Heart right ventricle (tissue), 16 donors: Measurements from ENCODE around the gene TIMP4. TPM values are rescaled to one million over a fixed set of nuclear protein-coding genes. Genes with fewer than 3 reads are reported as not detected.

Source experiments
- ATAC-seq, 8 donors: fragments of 200-7000 bp; cut with Tn5 transposase; one replicate each; pipeline ENCODE4 v1.9.1; 2020; ENCODE audit warnings: mild to moderate bottlenecking in 8 of 8, moderate library complexity in 8 of 8, moderate number of reproducible peaks in 1 of 8
- DNase-seq, 2 donors: peaks; one replicate each; pipeline ENCODE4 v3.0.0-alpha.2; 2020
- H3K27ac ChIP-seq, 10 donors: fragments of 200-600 bp; sonication (generic) in 2 of 10; one replicate each; pipeline versions ENCODE4 v1.5.0 to v1.8.0; 2020 to 2022; ENCODE audit warnings: mild to moderate bottlenecking in 3 of 10
- H3K27me3 ChIP-seq, 7 donors: fragments of 200-600 bp; one replicate each; pipeline ENCODE4 v1.8.0; 2021 to 2022; ENCODE audit warnings: mild to moderate bottlenecking in 2 of 7
- H3K36me3 ChIP-seq, 9 donors: fragments of 200-600 bp; sonication (generic) in 1 of 9; one replicate each; pipeline versions ENCODE4 v1.5.0 to v1.8.0; 2020 to 2022; ENCODE audit warnings: mild to moderate bottlenecking in 2 of 9
- H3K4me1 ChIP-seq, 9 donors: fragments of 200-600 bp; sonication (generic) in 1 of 9; one replicate each; pipeline versions ENCODE4 v1.5.0 to v1.8.0; 2020 to 2022; ENCODE audit warnings: mild to moderate bottlenecking in 4 of 9
- H3K4me3 ChIP-seq, 10 donors: fragments of 200-600 bp; sonication (generic) in 2 of 10; one replicate each; pipeline versions ENCODE4 v1.5.0 to v1.8.0; 2020 to 2022; ENCODE audit warnings: mild to moderate bottlenecking in 7 of 10, moderate library complexity in 2 of 10
- H3K9me3 ChIP-seq, 11 donors: fragments of 200-600 bp in 10 of 11; sonication (generic) in 2 of 11; one replicate each; pipeline versions ENCODE4 v1.5.0 to v1.8.0; 2013 to 2022; ENCODE audit warnings: mild to moderate bottlenecking in 2 of 11, control low read depth in 1 of 11, moderate library complexity in 1 of 11
- CTCF ChIP-seq, 9 donors: fragments of 200-600 bp; sonication (generic) in 2 of 9; IDR thresholded peaks; one replicate each; pipeline versions ENCODE4 v1.5.0 to v1.8.0; 2021 to 2022; ENCODE audit warnings: antibody characterized with exemption in 9 of 9, mild to moderate bottlenecking in 5 of 9, moderate library complexity in 1 of 9
- WGBS, 2 donors: extraction: QIAGEN DNeasy Blood & Tissue Kit; methylation state at CpG; one replicate each; pipeline ENCODE4 v1.1.7; 2013; ENCODE audit warnings: inconsistent platforms in 1 of 2; 5-methylcytosine and 5-hydroxymethylcytosine counted together
- intact Hi-C, 10 donors: fragments of 100-400 bp; cut with DNase I; formaldehyde crosslinking; loops; one replicate each; pipeline versions ENCODE4 v1.11.1 to v1.14.2; 2022
- polyA plus RNA-seq, 2 donors: library from polyadenylated mRNA; stranded (reverse); fragments of 200-250 nt; gene quantifications; one replicate each; pipeline ENCODE4 v1.2.3, GENCODE V29; 2013
- total RNA-seq, 10 donors: library from RNA; stranded (reverse); fragmentation: NEBNext Ultra II Directional in 3 of 10; extraction: Animal tissue kit (Norgen Biotek cat#: 25700) in 3 of 10; gene quantifications; one replicate each; pipeline versions ENCODE4 v1.2.1 to v1.2.4, GENCODE V29; 2021 to 2023
- donor health status: Arrhythmogenic right ventricular cardiomyopathy.
- donor health status: ischemic (EF 13 %, LVEDD 7.1; RV severe dilation, severe dysfunction).
- donor health status: healthy with polysubstance abuse.
- donor health status: DM: no; HTN: yes; CAD: no.
- donor health status: DM: no; HTN: no; CAD: no.
- donor health status: ischemic (EF 25% LVEDD 6.9; RV normal size, moderate dysfunction).
- donor health status: ischemic (EF 25% LVEDD 5.7; RV mildly dilated, moderate dysfunction).
- donor health status: healthy.
- donor health status: DM: yes; HTN: yes; CAD: no.
- donor health status: Ischemic cardiomyopathy.
- donor health status: ischemic (EF 35%, LVEDD 5.7; RV mildly dilated, moderate dysfunction).
- donor health status: nonischemic (EF 11% LVEDD 7.7; RV severe dilation, severe dysfunction).
- donor health status: DM: yes; HTN: yes; CAD: no.
- donor health status: PGD.
- donor health status: ischemic (EF 29% LVEDD 5.4; RV normal size, mild dysfunction).
- donor health status: nonischemic (EF 23%, LVEDD 6.1; RV moderate dilation, normal function).

The TIMP4 gene
- total and polyA plus RNA-seq, 12 donors = 2.7 to 41.4 (median 8.0) TPM

- ATAC-seq (peak; percentile 19 to 63 (median 37)), DNase-seq (peak; percentile 28 to 56)
- intact Hi-C loops = loop anchor here in 9 of 10 donors (5.0 kb wide), 5 partner anchors 41 to 304 kb away; partner anchors contain the start of genes TSEN2 (in 5 of the 9) and PPARG (in 1 of the 9)
- Histone ChIP-seq H3K4me1 (peaks cover 0 to 57% (median 45%) of the 10 kb centered on the region in 9 donors), H3K27me3 (no peaks in the 10 kb centered on the region), H3K36me3 (no peaks in the 10 kb centered on the region), H3K9me3 (peaks cover 0 to under 1% (median 0%) of the 10 kb centered on the region in 11 donors), H3K4me3 (no peak overlapping the region), H3K27ac (peak overlapping the region in 7 of 10 donors; percentile 3 to 80 (median 51))
- no peak for TF ChIP-seq CTCF (IDR thresholded peaks at IDR 0.05)
- WGBS, 2 donors = 44 to 51% methylated on average over 6 of the region's 6 CpGs
These were observed 19.5 kb upstream of the TIMP4 start for GRCh38 chr3:12178091-12178820.

GRCh38 chr3:12177126-12177525 is 18.4 kb upstream of the TIMP4 start:
- H3K4me1 ChIP-seq = peaks cover 0 to 57% (median 45%) of the 10 kb centered on the region in 9 donors
- H3K27ac ChIP-seq = peak overlapping the region in 6 of 10 donors; percentile 3 to 80 (median 57)
- TF ChIP-seq CTCF (IDR thresholded peaks at IDR 0.05) = no peak
- ATAC-seq (no peak), DNase-seq (no peak)
- WGBS, 2 donors = 68 to 78% methylated on average over 2 of the region's 2 CpGs
- no peak overlapping the region for H3K4me3 ChIP-seq
- H3K36me3 ChIP-seq = no peaks in the 10 kb centered on the region
- peaks cover 0 to 12% (median 8%) of the 10 kb centered on the region in 11 donors for H3K9me3 ChIP-seq
- intact Hi-C loops = loop anchor here (2.0 to 5.0 kb wide), 8 partner anchors 40 to 305 kb away; partner anchors contain the start of genes TSEN2 (in 5 of the 10) and PPARG (in 1 of the 10)
- H3K27me3 ChIP-seq = no peaks in the 10 kb centered on the region

- Histone ChIP-seq H3K27ac (no peak overlapping the region), H3K4me3 (no peak overlapping the region), H3K27me3 (no peaks in the 10 kb centered on the region), H3K9me3 (peaks cover 0 to 18% (median 9%) of the 10 kb centered on the region in 11 donors), H3K4me1 (peaks cover 0 to 58% (median 45%) of the 10 kb centered on the region in 9 donors), H3K36me3 (no peaks in the 10 kb centered on the region)
- ATAC-seq = peak; percentile 67 to 86 (median 82)
- peak; percentile 77 to 95 (median 92) for TF ChIP-seq CTCF (IDR thresholded peaks at IDR 0.05)
- peak; percentile 55 to 70 for DNase-seq
- intact Hi-C loops = loop anchor here (1.0 to 5.0 kb wide), 11 partner anchors 37 to 306 kb away; partner anchors contain the start of genes TSEN2 (in 5 of the 10) and PPARG (in 1 of the 10)
- WGBS, 2 donors = 45 to 47% methylated on average over 3 of the region's 3 CpGs
These were observed 17.2 kb upstream of the TIMP4 start for GRCh38 chr3:12175844-12176453.

- no peak for TF ChIP-seq CTCF (IDR thresholded peaks at IDR 0.05)
- intact Hi-C loops = loop anchor here in 9 of 10 donors (1.0 to 5.0 kb wide), 6 partner anchors 37 to 307 kb away; partner anchors contain the start of genes TSEN2 (in 5 of the 9) and PPARG (in 1 of the 9)
- Histone ChIP-seq H3K4me3 (no peak overlapping the region), H3K27ac (no peak overlapping the region), H3K4me1 (peaks cover 0 to 59% (median 40%) of the 10 kb centered on the region in 9 donors), H3K36me3 (no peaks in the 10 kb centered on the region), H3K9me3 (peaks cover 0 to 18% (median 9%) of the 10 kb centered on the region in 11 donors), H3K27me3 (no peaks in the 10 kb centered on the region)
- 64% methylated on average over 1 of the region's 1 CpG for WGBS, 2 donors
- ATAC-seq = no peak
- DNase-seq = no peak
These were observed 16.5 kb upstream of the TIMP4 start for GRCh38 chr3:12175137-12175593.
